K562 (cell line): Measurements from ENCODE around the gene ZW10.

Experiments used
- ARID2 ChIP-seq: fragments of 450-650 bp; IDR thresholded peaks from 2 replicates; pipeline ENCODE4 v1.6.1; 2017; ENCODE audit warnings: antibody characterized with exemption, mild to moderate bottlenecking
- BRD9 ChIP-seq: fragments of 450-650 bp; IDR thresholded peaks from 2 replicates; pipeline ENCODE4 v1.6.1; 2018; ENCODE audit warnings: low read depth; ENCODE audit not compliant: partially characterized antibody
- CBX5 ChIP-seq: IDR thresholded peaks from 2 replicates; pipeline ENCODE4 v1.6.1; 2014; ENCODE audit warnings: low read depth, borderline replicate concordance
- ETV5 ChIP-seq: sonication (generic); formaldehyde crosslinking; IDR thresholded peaks from 2 replicates; pipeline ENCODE4 v1.4.0; 2020; ENCODE audit warnings: low read depth, mild to moderate bottlenecking, missing genetic modification reagents
- POLR2A ChIP-seq: fragments of 450-650 bp; conservative IDR thresholded peaks from 2 replicates; pipeline ENCODE4 v1.6.1; 2016
- SETDB1 ChIP-seq: IDR thresholded peaks from one replicate; pipeline ENCODE4 v1.6.1; 2012; ENCODE audit warnings: low read length, control low read depth, inconsistent platforms
- SP1 ChIP-seq: sonication (generic); formaldehyde crosslinking; IDR thresholded peaks from 2 replicates; pipeline ENCODE4 v1.8.1; 2022; ENCODE audit warnings: mild to moderate bottlenecking, missing genetic modification reagents
- SRF ChIP-seq, 2 experiments: fragments of 250-450, 450-650 bp in 1 of 2; sonication (Bioruptor Pico) in 1 of 2; sonication (generic) in 1 of 2; formaldehyde crosslinking; IDR thresholded peaks; 2 replicates each; pipeline versions ENCODE4 v1.5.0 to v1.5.1; 2020 to 2022; ENCODE audit warnings: mild to moderate bottlenecking in 1 of 2, missing genetic modification reagents in 1 of 2
- XRCC5 ChIP-seq: fragments of 200-400 bp; formaldehyde crosslinking; IDR thresholded peaks from 2 replicates; pipeline ENCODE4 v1.6.1; 2017; ENCODE audit warnings: low read depth, mild to moderate bottlenecking, low read length
- TF ChIP-seq, protein P1 (sequence below), 3 experiments: IDR thresholded peaks in 2 of 3; conservative IDR thresholded peaks in 1 of 3; 2 replicates each; pipeline ENCODE4 v1.5.1; 2011 to 2012; ENCODE audit warnings: low read length in 3 of 3, mild to moderate bottlenecking in 3 of 3, control low read depth in 2 of 3, improper control_type of control experiment in 1 of 3, inconsistent platforms in 1 of 3, low read depth in 1 of 3, mixed read lengths in 1 of 3, moderate library complexity in 1 of 3; ENCODE audit not compliant: insufficient read depth in 2 of 3
- TF ChIP-seq, protein P2 (sequence below), 2 experiments: fragments of 450-650 bp; formaldehyde crosslinking in 1 of 2; IDR thresholded peaks; 2 replicates each; pipeline versions ENCODE4 v1.4.0 to v1.6.1; 2014 to 2020; ENCODE audit warnings: mild to moderate bottlenecking in 2 of 2, borderline replicate concordance in 1 of 2, low read depth in 1 of 2

DNA sequence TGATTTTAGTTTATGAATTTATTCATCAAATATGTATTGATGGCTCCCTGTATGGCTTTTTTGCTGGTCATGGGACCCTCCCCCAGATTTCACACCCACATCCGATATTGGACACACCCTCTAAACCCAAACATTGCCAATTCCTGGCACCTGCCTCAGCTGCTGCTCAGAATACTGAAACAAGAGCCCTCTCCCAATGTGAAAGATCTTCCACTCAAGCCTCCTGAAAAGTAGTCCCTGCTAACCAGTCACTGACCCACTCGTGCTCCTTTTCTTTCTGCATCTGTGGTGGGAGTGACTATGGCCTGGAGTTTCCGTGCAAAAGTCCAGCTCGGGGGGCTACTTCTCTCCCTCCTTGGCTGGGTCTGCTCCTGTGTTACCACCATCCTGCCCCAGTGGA is 6.0 kb upstream of the ZW10 start, which contains the start of gene CLDN25:
- TF ChIP-seq SRF (CRISPR knock-in tag; IDR thresholded peaks at IDR 0.05) (no peak), POLR2A (no peak), ARID2 (no peak), SETDB1 (no peak), XRCC5 (no peak), CBX5 (no peak), ETV5 (CRISPR knock-in tag) (no peak), BRD9 (no peak), SP1 (CRISPR knock-in tag) (no peak)
- TF ChIP-seq, protein P1, sequence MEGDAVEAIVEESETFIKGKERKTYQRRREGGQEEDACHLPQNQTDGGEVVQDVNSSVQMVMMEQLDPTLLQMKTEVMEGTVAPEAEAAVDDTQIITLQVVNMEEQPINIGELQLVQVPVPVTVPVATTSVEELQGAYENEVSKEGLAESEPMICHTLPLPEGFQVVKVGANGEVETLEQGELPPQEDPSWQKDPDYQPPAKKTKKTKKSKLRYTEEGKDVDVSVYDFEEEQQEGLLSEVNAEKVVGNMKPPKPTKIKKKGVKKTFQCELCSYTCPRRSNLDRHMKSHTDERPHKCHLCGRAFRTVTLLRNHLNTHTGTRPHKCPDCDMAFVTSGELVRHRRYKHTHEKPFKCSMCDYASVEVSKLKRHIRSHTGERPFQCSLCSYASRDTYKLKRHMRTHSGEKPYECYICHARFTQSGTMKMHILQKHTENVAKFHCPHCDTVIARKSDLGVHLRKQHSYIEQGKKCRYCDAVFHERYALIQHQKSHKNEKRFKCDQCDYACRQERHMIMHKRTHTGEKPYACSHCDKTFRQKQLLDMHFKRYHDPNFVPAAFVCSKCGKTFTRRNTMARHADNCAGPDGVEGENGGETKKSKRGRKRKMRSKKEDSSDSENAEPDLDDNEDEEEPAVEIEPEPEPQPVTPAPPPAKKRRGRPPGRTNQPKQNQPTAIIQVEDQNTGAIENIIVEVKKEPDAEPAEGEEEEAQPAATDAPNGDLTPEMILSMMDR (IDR thresholded peaks at IDR 0.05 in 2 of 3, conservative IDR thresholded peaks at IDR 0.05 in 1 of 3; ENCODE audit: insufficient read depth in 2 of 3, low read depth in 1 of 3, low read length in 3 of 3): no peak
- TF ChIP-seq, protein P2, sequence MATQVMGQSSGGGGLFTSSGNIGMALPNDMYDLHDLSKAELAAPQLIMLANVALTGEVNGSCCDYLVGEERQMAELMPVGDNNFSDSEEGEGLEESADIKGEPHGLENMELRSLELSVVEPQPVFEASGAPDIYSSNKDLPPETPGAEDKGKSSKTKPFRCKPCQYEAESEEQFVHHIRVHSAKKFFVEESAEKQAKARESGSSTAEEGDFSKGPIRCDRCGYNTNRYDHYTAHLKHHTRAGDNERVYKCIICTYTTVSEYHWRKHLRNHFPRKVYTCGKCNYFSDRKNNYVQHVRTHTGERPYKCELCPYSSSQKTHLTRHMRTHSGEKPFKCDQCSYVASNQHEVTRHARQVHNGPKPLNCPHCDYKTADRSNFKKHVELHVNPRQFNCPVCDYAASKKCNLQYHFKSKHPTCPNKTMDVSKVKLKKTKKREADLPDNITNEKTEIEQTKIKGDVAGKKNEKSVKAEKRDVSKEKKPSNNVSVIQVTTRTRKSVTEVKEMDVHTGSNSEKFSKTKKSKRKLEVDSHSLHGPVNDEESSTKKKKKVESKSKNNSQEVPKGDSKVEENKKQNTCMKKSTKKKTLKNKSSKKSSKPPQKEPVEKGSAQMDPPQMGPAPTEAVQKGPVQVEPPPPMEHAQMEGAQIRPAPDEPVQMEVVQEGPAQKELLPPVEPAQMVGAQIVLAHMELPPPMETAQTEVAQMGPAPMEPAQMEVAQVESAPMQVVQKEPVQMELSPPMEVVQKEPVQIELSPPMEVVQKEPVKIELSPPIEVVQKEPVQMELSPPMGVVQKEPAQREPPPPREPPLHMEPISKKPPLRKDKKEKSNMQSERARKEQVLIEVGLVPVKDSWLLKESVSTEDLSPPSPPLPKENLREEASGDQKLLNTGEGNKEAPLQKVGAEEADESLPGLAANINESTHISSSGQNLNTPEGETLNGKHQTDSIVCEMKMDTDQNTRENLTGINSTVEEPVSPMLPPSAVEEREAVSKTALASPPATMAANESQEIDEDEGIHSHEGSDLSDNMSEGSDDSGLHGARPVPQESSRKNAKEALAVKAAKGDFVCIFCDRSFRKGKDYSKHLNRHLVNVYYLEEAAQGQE (IDR thresholded peaks at IDR 0.05; ENCODE audit: borderline replicate concordance): no peak
- TF ChIP-seq, protein P2 (CRISPR knock-in tag; IDR thresholded peaks at IDR 0.05; ENCODE audit: low read depth): no peak
